ENCODE results near the gene PCDHB16. TPM values are rescaled to one million over a fixed set of nuclear protein-coding genes. Genes with fewer than 3 reads are reported as not detected.
A peak's percentile ranks its signal among the peaks of the same experiment; 100 is the strongest.
"Not testable (repeated sequence)": the region's sequence is repeated elsewhere in the genome, so short reads cannot be mapped to it uniquely, and the experiment has no call there.

The PCDHB16 gene
- total RNA-seq: 1 to 10 TPM in 3 of 4 donors, under 1 TPM in 1; 0.55 to 3.2 (median 1.9) TPM

- 10 to 11% methylated on average over 13 of the region's 13 CpGs for WGBS, 2 donors
- H3K4me3 ChIP-seq (ENCODE audit: low read depth, poor library complexity, severe bottlenecking): peak within 1 kb of the TSS; percentile 1
- no peak for TF ChIP-seq CTCF (IDR thresholded peaks at IDR 0.05)
- no peak for TF ChIP-seq POLR2A (IDR thresholded peaks at IDR 0.05)
- intact Hi-C loops (cut with DNase I; ENCODE audit: low total_unique reads): no loop called here
- DNase-seq (ENCODE audit: low spot score in 2 of 2): no peak
Measured at GRCh38 chr5:141182248-141182647, at the start of gene PCDHB16. Gene PCDHB16, plus strand, starts transcription at chr5:141182387. Its CDS starts 173 bp downstream, at chr5:141182560.

- no peak for DNase-seq (ENCODE audit: low spot score in 2 of 2)
- WGBS, 2 donors: 22 to 23% methylated on average over 22 of the region's 22 CpGs
- intact Hi-C loops (cut with DNase I; ENCODE audit: low total_unique reads): no loop called here
- TF ChIP-seq CTCF (IDR thresholded peaks at IDR 0.05) (no peak), POLR2A (IDR thresholded peaks at IDR 0.05) (no peak)
- H3K4me3 ChIP-seq (ENCODE audit: low read depth, poor library complexity, severe bottlenecking): no peak within 1 kb of the TSS
Measured at GRCh38 chr5:141135030-141135717, 47.0 kb upstream of the PCDHB16 start, which contains the start of gene PCDHB5. Gene PCDHB5, plus strand, starts transcription at chr5:141135206. Its CDS starts 229 bp downstream, at chr5:141135435.

- intact Hi-C loops (cut with DNase I; ENCODE audit: low total_unique reads): no loop called here
- WGBS, 2 donors: 45 to 54% methylated on average over 19 of the region's 19 CpGs
- TF ChIP-seq POLR2A (IDR thresholded peaks at IDR 0.05): no peak
- no peak for TF ChIP-seq CTCF (IDR thresholded peaks at IDR 0.05)
- no peak overlapping the region for H3K4me3 ChIP-seq (ENCODE audit: low read depth, poor library complexity, severe bottlenecking)
- no peak for DNase-seq (ENCODE audit: low spot score in 2 of 2)
Measured at GRCh38 chr5:141135718-141136266, 46.4 kb upstream of the PCDHB16 start.

GRCh38 chr5:141137346-141137745 lies 44.8 kb upstream of the PCDHB16 start:
- intact Hi-C loops (cut with DNase I; ENCODE audit: low total_unique reads); DNase-seq (ENCODE audit: low spot score in 2 of 2); H3K4me3 ChIP-seq (ENCODE audit: low read depth, poor library complexity, severe bottlenecking): not testable (repeated sequence)
- 49 to 51% methylated on average over 15 to 32 of the region's 34 CpGs for WGBS, 2 donors

GRCh38 chr5:141149812-141150211 lies 32.4 kb upstream of the PCDHB16 start, which contains the start of gene PCDHB6:
Gene PCDHB6, plus strand, starts transcription at chr5:141150057. Its CDS starts 201 bp downstream, at chr5:141150258.
- TF ChIP-seq POLR2A (IDR thresholded peaks at IDR 0.05) (no peak), CTCF (IDR thresholded peaks at IDR 0.05) (no peak)
- no peak within 1 kb of the TSS for H3K4me3 ChIP-seq (ENCODE audit: low read depth, poor library complexity, severe bottlenecking)
- WGBS, 2 donors: 11 to 20% methylated on average over 18 of the region's 18 CpGs
- intact Hi-C loops (cut with DNase I; ENCODE audit: low total_unique reads): no loop called here
- no peak for DNase-seq (ENCODE audit: low spot score in 2 of 2)

- DNase-seq (ENCODE audit: low spot score in 2 of 2): no peak
- 40 to 47% methylated on average over 23 to 33 of the region's 33 CpGs for WGBS, 2 donors
- no peak for TF ChIP-seq CTCF (IDR thresholded peaks at IDR 0.05)
- no peak for TF ChIP-seq POLR2A (IDR thresholded peaks at IDR 0.05)
- intact Hi-C loops (cut with DNase I; ENCODE audit: low total_unique reads): no loop called here
- H3K4me3 ChIP-seq (ENCODE audit: low read depth, poor library complexity, severe bottlenecking): no peak overlapping the region
Measured at GRCh38 chr5:141150224-141150992, 31.8 kb upstream of the PCDHB16 start.
